Mesothelial cell of epicardium (in vitro differentiated cells): ENCODE results near the gene TGFBR1. TPM values are rescaled to one million over a fixed set of nuclear protein-coding genes. Genes with fewer than 3 reads are reported as not detected.

Experiments used
- DNase-seq, 2 experiments: peaks; one replicate each; pipeline ENCODE4 v3.0.0; 2021; ENCODE audit warnings: low spot score in 2 of 2; ENCODE audit not compliant: unreplicated experiment in 2 of 2
- H3K27ac Mint-ChIP-seq: 2 replicates; pipeline ENCODE4 v1.8.0; 2021; ENCODE audit warnings: mixed read lengths
- H3K27me3 Mint-ChIP-seq: 2 replicates; pipeline ENCODE4 v1.8.0; 2021; ENCODE audit warnings: low read depth, mixed read lengths
- H3K36me3 Mint-ChIP-seq: 2 replicates; pipeline ENCODE4 v1.8.0; 2021; ENCODE audit warnings: mixed read lengths
- H3K4me1 Mint-ChIP-seq: 2 replicates; pipeline ENCODE4 v1.8.0; 2021; ENCODE audit warnings: mixed read lengths
- H3K4me3 Mint-ChIP-seq: 2 replicates; pipeline ENCODE4 v1.8.0; 2021; ENCODE audit warnings: mild to moderate bottlenecking, moderate library complexity, mixed read lengths
- H3K9me3 Mint-ChIP-seq: 2 replicates; pipeline ENCODE4 v1.8.0; 2021; ENCODE audit warnings: mixed read lengths
- CTCF ChIP-seq: fragments of 200-600 bp; sonication (generic); IDR thresholded peaks from one replicate; pipeline ENCODE4 v1.5.0; 2021; ENCODE audit warnings: antibody characterized with exemption; ENCODE audit not compliant: unreplicated experiment
- total RNA-seq: library from RNA; stranded (reverse); gene quantifications from 3 replicates; pipeline ENCODE4 v1.2.1, GENCODE V29; 2021

Gene TGFBR1
- total RNA-seq, 1 donor from 2014 or later: 77.5 TPM

GRCh38 chr9:99197987-99198386, 93.1 kb downstream of the TGFBR1 start:
- peaks cover 11% of the 10 kb centered on the region for H3K27me3 Mint-ChIP-seq
- no peaks in the 10 kb centered on the region for H3K4me1 Mint-ChIP-seq
- DNase-seq: no peak
- H3K4me3 Mint-ChIP-seq: no peak overlapping the region
- H3K27ac Mint-ChIP-seq: no peak overlapping the region
- TF ChIP-seq CTCF: no peak
- H3K9me3 Mint-ChIP-seq: no peaks in the 10 kb centered on the region
- H3K36me3 Mint-ChIP-seq: no peaks in the 10 kb centered on the region

- H3K4me3 Mint-ChIP-seq: no peak overlapping the region
Measured at GRCh38 chr9:99199938-99200539, 95.1 kb downstream of the TGFBR1 start.

GRCh38 chr9:99201603-99202002, 96.7 kb downstream of the TGFBR1 start:
- Mint-ChIP-seq H3K27me3 (peaks cover 2% of the 10 kb centered on the region), H3K4me1 (no peaks in the 10 kb centered on the region), H3K9me3 (peaks cover 11% of the 10 kb centered on the region), H3K36me3 (no peaks in the 10 kb centered on the region), H3K27ac (no peak overlapping the region), H3K4me3 (no peak overlapping the region)
- no peak for TF ChIP-seq CTCF
- DNase-seq: no peak

More at GRCh38 chr9:99199938-99200539, 95.1 kb downstream of the TGFBR1 start:
- no peaks in the 10 kb centered on the region for H3K9me3 Mint-ChIP-seq
- TF ChIP-seq CTCF: no peak
- peaks cover 2% of the 10 kb centered on the region for H3K27me3 Mint-ChIP-seq
- H3K36me3 Mint-ChIP-seq: no peaks in the 10 kb centered on the region
- no peak for DNase-seq
- H3K27ac Mint-ChIP-seq: no peak overlapping the region
- H3K4me1 Mint-ChIP-seq: no peaks in the 10 kb centered on the region

Other genes with a start within 250 kb of the TGFBR1 start
- gene COL15A1, start 161.2 kb upstream of the TGFBR1 start, total RNA-seq: 42.4 to 51.0 TPM (median 50.1 TPM) in 3 replicates
- 28.6 to 31.2 TPM (median 29.6 TPM) in 3 replicates for gene ALG2, start 116.8 kb downstream of the TGFBR1 start, total RNA-seq
- 130 to 139 TPM (median 132 TPM) in 3 replicates for gene SEC61B, start 117.2 kb downstream of the TGFBR1 start, total RNA-seq